K562 (cell line): ENCODE measurements around the gene PPP1CC.

ENCODE experiments used
- ARID2 ChIP-seq: fragments of 450-650 bp; IDR thresholded peaks from 2 replicates; pipeline ENCODE4 v1.6.1; 2017; ENCODE audit warnings: antibody characterized with exemption, mild to moderate bottlenecking
- GTF2F1 ChIP-seq: IDR thresholded peaks from 2 replicates; pipeline ENCODE4 v1.6.1; 2011; ENCODE audit warnings: low read depth, low read length, improper control_type of control experiment
- KLF6 ChIP-seq: fragments of 250-450 bp; sonication (Bioruptor Pico); IDR thresholded peaks from 2 replicates; pipeline ENCODE4 v1.4.0; 2020; ENCODE audit warnings: mild to moderate bottlenecking, moderate library complexity, borderline replicate concordance
- NR1H2 ChIP-seq: sonication (generic); formaldehyde crosslinking; IDR thresholded peaks from 2 replicates; pipeline ENCODE4 v1.4.0; 2020; ENCODE audit warnings: mild to moderate bottlenecking, missing genetic modification reagents
- PRPF4 ChIP-seq: fragments of 200-400 bp; formaldehyde crosslinking; IDR thresholded peaks from one replicate; pipeline ENCODE4 v1.6.1; 2017; ENCODE audit warnings: low read length, low read depth, mild to moderate bottlenecking; ENCODE audit not compliant: insufficient read depth, poor library complexity, severe bottlenecking
- YBX1 ChIP-seq: fragments of 450-650 bp; IDR thresholded peaks from 2 replicates; pipeline ENCODE4 v1.7.1; 2016; ENCODE audit warnings: mild to moderate bottlenecking
- ZNF121 ChIP-seq: sonication (generic); formaldehyde crosslinking; conservative IDR thresholded peaks from 2 replicates; pipeline ENCODE4 v1.8.0; 2022; ENCODE audit warnings: missing genetic modification reagents
- TF ChIP-seq, protein P1 (sequence below): fragments of 150-350 bp; conservative IDR thresholded peaks from 2 replicates; pipeline ENCODE4 v1.6.1; 2014; ENCODE audit warnings: low read length
- TF ChIP-seq, protein P2 (sequence below), 3 experiments: IDR thresholded peaks in 2 of 3; conservative IDR thresholded peaks in 1 of 3; 2 replicates each; pipeline ENCODE4 v1.5.1; 2011 to 2012; ENCODE audit warnings: low read length in 3 of 3, mild to moderate bottlenecking in 3 of 3, control low read depth in 2 of 3, improper control_type of control experiment in 1 of 3, inconsistent platforms in 1 of 3, low read depth in 1 of 3, mixed read lengths in 1 of 3, moderate library complexity in 1 of 3; ENCODE audit not compliant: insufficient read depth in 2 of 3
- TF ChIP-seq, protein P3 (sequence below): fragments of 150-350 bp; IDR thresholded peaks from 2 replicates; pipeline ENCODE4 v1.6.1; 2014; ENCODE audit warnings: low read depth, mild to moderate bottlenecking, low read length, borderline replicate concordance
- TF ChIP-seq, protein P4 (sequence below): fragments of 450-650 bp; conservative IDR thresholded peaks from 2 replicates; pipeline ENCODE4 v1.6.1; 2016; ENCODE audit warnings: missing genetic modification characterization, low read depth, mild to moderate bottlenecking, missing compliant biosample characterization, moderate library complexity

DNA sequence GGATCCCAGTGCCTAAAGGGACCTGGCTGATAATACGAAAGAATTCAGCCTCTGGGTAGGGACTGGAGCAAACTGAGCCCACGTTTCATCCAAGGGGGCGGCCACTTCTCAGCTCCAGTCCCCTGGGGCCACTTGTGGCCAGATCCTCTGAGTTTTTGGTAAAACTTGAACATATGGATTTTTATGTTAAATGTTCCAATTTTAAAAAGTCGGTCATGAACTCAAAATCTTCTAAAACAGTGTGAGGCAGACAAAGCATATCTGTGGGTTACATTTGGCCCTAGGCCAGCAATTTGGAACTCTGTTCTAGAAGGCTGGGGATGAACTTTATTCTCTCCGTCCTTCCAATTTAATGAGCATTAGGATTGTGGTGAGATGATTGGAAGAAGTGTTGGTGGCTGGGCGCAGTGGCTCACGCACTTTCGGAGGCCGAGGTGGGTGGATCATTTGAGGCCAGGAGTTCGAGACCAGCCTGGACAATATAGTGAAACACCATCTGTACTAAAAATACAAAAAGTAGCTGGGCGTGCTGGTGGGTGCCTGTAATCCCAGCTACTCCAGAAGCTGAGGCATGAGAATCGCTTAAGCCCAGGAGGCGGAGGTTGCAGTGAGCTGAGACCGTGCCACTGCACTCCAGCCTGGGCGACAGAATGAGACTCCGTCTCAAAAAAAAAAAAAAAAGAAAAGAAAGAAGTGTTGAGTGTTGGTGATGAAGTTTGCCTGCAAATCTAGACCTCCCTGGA, 3.0 kb upstream of the PPP1CC start:
- TF ChIP-seq ARID2 (no peak), KLF6 (CRISPR knock-in tag) (no peak), NR1H2 (CRISPR knock-in tag) (no peak), YBX1 (no peak), ZNF121 (no peak), GTF2F1 (no peak), PRPF4 (no peak)
- TF ChIP-seq, protein P1, sequence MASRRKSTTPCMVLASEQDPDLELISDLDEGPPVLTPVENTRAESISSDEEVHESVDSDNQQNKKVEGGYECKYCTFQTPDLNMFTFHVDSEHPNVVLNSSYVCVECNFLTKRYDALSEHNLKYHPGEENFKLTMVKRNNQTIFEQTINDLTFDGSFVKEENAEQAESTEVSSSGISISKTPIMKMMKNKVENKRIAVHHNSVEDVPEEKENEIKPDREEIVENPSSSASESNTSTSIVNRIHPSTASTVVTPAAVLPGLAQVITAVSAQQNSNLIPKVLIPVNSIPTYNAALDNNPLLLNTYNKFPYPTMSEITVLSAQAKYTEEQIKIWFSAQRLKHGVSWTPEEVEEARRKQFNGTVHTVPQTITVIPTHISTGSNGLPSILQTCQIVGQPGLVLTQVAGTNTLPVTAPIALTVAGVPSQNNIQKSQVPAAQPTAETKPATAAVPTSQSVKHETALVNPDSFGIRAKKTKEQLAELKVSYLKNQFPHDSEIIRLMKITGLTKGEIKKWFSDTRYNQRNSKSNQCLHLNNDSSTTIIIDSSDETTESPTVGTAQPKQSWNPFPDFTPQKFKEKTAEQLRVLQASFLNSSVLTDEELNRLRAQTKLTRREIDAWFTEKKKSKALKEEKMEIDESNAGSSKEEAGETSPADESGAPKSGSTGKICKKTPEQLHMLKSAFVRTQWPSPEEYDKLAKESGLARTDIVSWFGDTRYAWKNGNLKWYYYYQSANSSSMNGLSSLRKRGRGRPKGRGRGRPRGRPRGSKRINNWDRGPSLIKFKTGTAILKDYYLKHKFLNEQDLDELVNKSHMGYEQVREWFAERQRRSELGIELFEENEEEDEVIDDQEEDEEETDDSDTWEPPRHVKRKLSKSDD: no peak
- TF ChIP-seq, protein P2, sequence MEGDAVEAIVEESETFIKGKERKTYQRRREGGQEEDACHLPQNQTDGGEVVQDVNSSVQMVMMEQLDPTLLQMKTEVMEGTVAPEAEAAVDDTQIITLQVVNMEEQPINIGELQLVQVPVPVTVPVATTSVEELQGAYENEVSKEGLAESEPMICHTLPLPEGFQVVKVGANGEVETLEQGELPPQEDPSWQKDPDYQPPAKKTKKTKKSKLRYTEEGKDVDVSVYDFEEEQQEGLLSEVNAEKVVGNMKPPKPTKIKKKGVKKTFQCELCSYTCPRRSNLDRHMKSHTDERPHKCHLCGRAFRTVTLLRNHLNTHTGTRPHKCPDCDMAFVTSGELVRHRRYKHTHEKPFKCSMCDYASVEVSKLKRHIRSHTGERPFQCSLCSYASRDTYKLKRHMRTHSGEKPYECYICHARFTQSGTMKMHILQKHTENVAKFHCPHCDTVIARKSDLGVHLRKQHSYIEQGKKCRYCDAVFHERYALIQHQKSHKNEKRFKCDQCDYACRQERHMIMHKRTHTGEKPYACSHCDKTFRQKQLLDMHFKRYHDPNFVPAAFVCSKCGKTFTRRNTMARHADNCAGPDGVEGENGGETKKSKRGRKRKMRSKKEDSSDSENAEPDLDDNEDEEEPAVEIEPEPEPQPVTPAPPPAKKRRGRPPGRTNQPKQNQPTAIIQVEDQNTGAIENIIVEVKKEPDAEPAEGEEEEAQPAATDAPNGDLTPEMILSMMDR (IDR thresholded peaks at IDR 0.05 in 2 of 3, conservative IDR thresholded peaks at IDR 0.05 in 1 of 3; ENCODE audit: insufficient read depth in 2 of 3, low read depth in 1 of 3, low read length in 3 of 3): no peak
- TF ChIP-seq, protein P3, sequence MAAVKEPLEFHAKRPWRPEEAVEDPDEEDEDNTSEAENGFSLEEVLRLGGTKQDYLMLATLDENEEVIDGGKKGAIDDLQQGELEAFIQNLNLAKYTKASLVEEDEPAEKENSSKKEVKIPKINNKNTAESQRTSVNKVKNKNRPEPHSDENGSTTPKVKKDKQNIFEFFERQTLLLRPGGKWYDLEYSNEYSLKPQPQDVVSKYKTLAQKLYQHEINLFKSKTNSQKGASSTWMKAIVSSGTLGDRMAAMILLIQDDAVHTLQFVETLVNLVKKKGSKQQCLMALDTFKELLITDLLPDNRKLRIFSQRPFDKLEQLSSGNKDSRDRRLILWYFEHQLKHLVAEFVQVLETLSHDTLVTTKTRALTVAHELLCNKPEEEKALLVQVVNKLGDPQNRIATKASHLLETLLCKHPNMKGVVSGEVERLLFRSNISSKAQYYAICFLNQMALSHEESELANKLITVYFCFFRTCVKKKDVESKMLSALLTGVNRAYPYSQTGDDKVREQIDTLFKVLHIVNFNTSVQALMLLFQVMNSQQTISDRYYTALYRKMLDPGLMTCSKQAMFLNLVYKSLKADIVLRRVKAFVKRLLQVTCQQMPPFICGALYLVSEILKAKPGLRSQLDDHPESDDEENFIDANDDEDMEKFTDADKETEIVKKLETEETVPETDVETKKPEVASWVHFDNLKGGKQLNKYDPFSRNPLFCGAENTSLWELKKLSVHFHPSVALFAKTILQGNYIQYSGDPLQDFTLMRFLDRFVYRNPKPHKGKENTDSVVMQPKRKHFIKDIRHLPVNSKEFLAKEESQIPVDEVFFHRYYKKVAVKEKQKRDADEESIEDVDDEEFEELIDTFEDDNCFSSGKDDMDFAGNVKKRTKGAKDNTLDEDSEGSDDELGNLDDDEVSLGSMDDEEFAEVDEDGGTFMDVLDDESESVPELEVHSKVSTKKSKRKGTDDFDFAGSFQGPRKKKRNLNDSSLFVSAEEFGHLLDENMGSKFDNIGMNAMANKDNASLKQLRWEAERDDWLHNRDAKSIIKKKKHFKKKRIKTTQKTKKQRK: no peak
- TF ChIP-seq, protein P4, sequence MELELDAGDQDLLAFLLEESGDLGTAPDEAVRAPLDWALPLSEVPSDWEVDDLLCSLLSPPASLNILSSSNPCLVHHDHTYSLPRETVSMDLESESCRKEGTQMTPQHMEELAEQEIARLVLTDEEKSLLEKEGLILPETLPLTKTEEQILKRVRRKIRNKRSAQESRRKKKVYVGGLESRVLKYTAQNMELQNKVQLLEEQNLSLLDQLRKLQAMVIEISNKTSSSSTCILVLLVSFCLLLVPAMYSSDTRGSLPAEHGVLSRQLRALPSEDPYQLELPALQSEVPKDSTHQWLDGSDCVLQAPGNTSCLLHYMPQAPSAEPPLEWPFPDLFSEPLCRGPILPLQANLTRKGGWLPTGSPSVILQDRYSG (tag): no peak
